Activated CD8-positive, alpha-beta memory T cell treated with anti-CD3 and anti-CD28 coated beads, Interleukin-2, amount 50 U/mL, for 1 hour (primary cell): ENCODE results near the gene SPATA2L.

ENCODE experiments used
- DNase-seq: peaks from one replicate; pipeline ENCODE4 v3.0.0-alpha.2; 2020; ENCODE audit errors: extremely low read depth

SPATA2L gene

DNA sequence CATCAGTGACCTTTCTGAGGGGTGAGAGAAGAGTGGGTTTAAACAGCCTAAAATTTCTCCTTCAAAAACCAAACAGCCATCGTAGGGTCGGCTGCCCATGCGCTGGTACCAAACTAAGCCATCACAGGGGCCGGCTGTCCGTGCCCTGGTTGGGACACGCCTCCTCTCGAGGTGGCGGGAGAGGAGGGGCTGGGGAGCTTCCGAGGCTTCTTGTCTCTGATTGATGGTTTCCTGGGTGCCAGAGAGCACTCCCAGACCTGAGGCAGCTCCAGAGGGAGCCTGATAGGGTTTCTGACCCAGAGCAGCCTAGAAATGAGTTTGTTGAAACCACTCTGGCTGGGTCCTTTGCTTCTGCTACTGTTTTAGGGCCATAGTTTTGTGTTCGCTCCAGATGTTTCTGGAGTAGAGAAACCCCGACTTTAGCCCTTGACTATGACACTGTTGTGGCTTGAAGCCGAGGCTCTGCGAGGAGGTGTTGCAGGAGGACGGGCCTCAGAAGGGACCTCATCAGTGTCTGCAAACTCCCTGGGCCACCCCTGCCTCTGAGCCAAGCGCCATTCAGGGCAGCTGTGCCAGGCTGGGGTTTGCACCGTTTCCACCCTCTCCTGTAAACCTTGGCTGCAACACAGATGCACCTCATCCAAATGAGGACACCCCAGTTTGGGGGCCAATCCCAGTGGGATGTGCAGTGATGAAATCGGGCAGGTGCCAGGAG, 26.1 kb upstream of the SPATA2L start:
- DNase-seq, result no peak

DNA sequence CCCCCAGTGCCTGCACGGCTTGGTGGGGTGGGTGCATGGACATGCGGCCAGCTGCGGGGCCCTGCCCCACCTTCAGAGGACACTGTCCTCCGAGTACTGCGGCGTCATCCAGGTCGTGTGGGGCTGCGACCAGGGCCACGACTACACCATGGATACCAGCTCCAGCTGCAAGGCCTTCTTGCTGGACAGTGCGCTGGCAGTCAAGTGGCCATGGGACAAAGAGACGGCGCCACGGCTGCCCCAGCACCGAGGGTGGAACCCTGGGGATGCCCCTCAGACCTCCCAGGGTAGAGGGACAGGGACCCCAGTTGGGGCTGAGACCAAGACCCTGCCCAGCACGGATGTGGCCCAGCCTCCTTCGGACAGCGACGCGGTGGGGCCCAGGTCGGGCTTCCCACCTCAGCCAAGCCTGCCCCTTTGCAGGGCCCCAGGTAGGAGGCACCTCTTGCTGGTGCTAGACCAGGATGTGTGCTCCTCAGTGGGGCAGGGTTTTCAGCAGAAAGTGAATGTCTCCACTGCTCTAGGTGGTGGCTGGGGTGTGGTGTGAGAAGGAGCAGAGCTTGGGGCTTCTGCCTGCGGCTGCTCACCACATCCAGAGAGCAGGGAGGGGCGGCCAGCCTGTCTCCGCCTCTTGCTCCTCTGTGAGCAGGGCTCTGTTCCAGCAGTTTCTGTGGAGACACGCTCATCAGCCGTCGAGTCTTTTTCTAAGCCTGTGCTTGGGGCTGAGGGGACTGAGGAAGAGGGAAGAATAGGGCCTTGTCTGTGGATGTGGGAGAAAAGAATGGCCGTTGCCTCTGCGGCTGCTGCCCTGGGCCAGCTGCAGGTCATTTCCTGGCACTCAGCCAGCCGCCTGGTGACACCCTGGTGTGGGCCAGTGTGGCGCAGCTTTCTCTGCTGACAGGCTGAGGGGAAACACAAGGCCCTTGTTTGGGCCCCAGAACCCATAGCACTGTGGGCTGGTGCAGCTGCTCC, 22.1 kb upstream of the SPATA2L start:
- peak; percentile 76 for DNase-seq

DNA sequence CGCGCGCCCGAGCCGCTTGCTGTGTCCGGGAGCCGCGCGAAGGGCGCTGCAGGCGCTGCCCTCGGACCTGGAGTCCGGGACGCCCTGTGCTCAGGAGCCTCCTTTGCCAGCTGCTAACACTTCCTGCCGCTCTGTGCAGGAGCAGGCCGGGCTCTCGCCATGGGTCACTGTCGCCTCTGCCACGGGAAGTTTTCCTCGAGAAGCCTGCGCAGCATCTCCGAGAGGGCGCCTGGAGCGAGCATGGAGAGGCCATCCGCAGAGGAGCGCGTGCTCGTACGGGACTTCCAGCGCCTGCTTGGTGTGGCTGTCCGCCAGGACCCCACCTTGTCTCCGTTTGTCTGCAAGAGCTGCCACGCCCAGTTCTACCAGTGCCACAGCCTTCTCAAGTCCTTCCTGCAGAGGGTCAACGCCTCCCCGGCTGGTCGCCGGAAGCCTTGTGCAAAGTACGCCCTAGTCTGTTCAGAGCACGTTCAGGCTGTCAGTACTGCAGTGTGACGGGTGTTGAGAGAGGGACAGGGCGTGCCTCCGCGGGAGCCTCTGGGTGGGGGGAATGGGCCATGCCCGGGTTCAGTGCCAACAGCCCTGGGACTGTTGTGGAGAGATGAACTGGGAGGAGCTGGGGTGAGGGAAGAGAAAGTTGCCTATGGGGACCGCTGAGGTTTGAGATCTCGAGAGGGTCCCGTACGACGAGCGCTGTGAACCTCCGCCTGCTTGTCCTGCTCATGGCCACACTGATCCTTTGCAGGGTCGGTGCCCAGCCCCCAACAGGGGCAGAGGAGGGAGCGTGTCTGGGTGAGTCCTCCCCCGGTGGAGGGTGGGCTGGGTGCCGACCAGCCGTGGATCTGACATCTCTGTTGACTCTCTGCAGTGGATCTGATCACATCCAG, 21.1 kb upstream of the SPATA2L start:
- DNase-seq, result no peak

DNA sequence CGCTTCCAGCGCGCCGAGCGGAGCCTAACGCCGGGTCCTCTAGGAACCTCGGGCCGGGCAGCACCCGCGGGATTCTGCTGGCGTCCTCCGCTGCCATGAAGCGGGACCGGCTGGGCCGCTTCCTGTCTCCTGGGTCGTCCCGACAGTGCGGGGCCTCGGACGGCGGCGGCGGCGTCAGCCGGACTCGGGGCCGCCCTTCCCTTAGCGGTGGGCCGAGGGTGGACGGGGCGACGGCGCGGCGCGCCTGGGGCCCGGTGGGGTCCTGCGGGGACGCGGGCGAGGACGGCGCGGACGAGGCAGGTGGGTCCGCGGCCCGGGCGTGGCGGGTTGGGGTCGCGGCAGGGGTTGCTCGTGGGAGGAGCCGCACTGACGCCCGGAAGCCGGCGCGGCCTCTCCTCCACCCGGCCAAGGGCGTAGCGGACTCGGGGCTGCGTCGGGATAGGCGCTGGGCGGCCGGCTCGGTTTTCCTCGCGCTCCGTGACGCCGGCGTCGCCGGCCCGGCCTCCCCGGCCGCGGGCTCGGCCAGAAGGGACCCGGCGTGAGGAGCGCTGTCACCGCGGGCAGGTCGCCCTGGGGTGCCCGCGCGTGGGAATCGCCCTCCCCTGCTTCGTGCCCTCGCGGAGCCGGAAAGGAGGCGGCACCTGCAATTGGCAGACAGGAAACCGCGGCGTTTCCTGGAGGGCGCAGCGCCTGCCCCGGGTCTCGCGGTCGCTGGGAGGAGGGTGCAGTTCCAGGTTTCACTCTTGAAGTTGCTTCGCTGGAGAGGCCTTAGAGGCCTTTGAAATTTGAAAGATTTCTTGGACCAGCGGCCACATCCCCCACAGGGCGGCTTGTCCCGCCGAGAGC, 20.3 kb upstream of the SPATA2L start:
- peak; percentile 80 for DNase-seq

DNA sequence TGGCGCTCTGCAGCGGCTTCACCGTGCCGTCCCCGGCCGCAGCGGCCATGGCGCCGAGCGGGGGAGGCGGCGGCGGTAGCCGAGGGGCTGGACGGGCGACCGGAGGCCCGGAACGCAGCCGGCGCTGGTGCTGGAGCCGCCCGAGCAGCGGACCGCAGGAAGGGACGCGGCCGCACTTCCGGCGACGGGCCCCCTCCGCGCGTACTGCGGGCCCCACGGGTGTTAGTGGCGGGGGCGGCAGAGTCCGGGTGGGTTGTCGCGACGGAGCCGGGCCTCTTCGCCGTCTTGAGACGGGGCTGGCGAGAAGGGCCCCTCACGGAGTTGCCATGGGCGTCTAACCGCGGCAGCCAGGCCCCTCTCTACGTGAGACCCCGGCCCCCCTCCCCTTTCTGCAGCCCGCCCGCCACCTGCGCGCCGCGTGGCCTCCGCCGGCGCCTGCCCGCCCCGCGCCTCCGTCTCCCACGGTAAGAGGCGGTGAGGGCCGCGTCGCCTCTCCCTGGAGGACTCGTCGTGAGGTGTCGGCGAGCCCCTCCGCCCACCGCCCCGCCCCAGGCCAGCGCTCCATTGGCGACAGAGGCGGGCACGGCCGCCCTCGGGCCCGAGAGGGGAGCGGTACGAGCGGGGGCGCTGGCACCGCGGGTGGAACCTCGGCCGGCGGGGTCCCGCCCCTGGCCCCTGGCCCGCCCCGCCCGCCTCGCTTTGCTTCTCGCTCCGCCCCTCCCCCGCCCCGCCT, 19.5 kb upstream of the SPATA2L start, which contains the start of the genes VPS9D1 and ZNF276:
Gene VPS9D1 (minus strand): TSS at position 86 of the 733 bp plus-strand sequence. CDS start 37 bp downstream, at position 49.
Gene ZNF276 (plus strand): TSS at position 725 of the 733 bp plus-strand sequence. CDS start 104 bp downstream, outside the sequence.
- DNase-seq, result peak; percentile 61

DNA sequence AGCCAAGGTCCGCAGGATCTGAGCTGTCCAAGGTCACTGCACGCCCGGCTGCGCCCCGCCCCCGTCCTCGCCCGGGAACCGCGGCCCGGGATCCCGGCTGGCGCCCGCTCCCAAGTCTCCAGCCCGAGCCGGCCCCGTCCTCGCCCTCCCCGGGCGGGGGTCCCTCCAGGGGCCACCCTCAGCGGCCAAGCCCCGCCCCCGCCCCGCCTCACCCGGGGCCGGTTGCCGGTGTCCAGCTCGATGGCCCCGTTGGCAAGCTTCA, 19.0 kb upstream of the SPATA2L start:
- DNase-seq, result no peak

DNA sequence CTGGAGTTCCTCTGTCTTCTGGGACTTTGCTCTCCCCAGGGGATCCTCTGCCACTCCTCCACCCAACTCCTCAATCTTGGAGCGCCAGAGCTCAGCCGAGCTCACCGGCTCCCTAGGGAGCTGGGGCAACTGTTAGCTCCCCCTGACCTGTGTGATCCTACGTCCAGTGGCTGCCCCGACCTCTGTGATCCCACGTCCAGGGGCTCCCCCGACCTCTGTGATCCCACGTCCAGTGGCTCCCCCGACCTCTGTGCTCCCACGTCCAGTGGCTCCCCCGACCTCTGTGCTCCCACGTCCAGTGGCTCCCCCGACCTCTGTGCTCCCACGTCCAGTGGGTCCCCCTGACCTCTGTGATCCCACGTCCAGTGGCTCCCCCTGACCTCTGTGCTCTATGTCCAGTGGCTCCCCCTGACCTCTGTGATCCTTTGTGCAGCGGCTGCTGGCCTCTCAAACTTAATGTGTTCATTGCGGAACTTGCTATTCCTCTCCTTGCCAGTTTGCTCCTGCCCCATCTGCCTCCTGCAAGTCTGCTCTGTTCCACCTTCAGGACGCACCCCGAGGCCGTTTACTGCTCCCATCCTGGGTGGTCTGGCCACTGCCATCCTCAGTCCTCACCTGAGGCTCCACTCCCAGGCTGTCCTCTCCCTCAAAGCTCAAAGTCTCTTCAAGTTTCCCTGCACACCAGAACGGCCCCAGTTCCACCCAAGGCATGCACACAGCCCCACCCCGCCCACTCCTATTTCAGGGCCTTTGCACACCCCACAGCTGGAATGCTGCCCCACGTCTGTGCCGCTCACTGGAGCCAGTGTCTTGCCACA, 16.4 kb upstream of the SPATA2L start:
- no peak for DNase-seq

DNA sequence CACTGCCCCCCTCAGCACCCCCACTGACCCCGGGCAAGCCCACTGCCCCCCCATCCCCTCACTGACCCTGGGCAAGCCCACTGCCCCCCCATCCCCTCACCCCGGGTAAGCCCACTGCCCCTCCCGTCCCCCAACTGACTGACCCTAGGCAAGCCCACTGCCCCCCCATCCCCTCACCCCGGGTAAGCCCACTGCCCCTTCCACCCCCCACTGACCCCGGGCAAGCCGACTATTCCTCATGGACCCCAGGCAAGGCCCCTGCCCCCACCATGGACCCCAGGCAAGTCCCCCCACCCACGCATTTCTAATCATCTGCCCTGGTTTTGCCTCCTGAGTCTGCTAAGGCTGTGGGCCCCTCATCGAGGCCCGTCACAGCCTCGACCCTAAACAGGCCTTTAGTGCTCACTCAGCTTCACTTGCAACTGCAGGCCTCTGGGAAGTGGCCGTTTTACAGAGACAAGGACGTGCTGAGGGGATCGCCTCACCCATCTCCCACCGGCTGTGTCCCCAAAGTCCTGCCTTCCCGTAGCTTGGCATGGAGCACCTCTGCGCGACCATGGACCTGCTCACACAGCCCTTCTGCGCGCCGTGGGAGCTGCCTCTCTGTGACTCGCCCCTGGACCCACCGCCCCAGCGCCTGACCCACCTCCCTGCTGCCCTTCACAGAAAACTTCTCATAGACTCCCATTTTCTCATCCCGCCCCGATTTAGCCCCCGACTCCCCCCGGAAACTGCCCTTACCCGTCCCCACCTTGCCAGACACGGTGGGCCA, 15.6 kb upstream of the SPATA2L start:
- no peak for DNase-seq

DNA sequence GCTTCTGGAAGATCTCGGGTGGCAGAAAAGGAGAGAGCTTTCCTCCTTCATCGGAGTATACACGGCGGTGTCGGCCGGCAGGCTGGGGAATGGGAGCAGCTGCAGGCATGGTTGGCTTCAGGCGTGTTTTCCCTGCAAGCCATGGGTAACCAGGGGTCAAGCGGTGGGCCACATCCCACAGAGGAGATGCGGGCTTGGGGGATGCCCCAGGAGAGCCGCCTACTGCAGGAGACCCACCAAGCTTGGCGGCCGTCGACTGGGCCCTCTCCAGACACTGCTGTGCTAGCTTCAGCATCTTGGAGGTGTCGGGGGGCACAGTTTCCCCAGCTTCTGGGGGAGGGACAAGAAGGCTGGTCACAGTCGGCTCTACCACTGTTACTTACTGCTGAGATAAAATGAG, 15.0 kb upstream of the SPATA2L start:
- no peak for DNase-seq

DNA sequence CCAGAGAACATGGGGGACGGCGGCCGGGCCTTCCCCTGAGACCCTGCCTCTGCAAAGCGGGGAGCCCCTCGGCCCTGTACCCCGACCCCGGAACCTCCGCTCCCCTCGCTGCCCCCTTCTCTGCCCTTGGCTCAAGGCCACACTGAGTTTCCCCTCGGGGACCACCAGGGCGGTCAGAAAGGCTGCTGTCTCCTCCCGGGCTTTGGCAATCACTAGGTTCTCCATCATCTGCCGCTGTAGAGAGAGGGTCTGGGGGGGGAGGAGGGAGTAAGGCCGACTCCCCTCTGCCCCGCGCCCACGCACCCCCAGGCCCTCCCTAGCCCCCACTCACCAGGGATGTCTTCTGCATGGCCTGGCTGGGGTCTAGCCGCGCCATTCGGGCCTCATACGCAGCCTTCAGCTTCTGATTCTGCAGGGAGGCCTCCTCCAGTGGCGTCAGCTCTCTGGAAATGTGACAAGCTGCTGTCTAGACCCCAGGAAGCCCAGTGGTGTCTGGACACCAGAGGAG, 10.8 kb upstream of the SPATA2L start:
- DNase-seq, result no peak

DNA sequence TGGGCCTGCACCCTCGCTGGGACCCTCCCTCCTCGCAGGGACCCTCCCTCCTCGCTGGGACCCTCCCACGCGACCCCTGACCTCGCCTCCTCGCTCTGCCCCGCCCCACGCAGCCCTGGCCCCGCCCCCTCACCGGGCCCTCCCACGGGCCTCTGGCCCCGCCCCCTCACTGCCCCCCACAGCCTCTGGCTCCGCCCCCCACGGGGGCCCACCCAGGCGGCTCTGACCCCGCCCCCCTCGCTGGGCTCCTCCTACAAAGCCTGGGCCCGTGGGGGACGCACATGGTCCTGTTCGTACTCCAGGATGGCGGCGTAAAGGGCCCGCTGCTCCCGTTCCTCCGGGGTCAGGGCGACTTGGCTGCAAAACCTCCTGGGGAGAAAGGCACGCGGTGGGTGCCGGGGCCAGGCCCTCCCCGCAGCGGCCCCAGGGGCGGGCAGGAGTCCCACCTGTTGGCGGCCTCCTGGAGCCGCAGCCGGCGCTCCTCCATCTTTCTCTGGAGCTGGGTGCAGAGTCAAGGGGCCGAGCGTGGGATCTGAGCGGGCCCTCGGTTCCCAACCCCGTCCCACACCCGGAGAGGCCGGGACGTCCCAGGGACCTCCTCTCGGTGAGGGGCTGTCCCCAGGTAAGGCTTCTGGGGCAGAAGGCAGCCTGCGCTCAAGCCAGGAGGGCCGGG, 10.2 kb upstream of the SPATA2L start:
- peak; percentile 35 for DNase-seq

DNA sequence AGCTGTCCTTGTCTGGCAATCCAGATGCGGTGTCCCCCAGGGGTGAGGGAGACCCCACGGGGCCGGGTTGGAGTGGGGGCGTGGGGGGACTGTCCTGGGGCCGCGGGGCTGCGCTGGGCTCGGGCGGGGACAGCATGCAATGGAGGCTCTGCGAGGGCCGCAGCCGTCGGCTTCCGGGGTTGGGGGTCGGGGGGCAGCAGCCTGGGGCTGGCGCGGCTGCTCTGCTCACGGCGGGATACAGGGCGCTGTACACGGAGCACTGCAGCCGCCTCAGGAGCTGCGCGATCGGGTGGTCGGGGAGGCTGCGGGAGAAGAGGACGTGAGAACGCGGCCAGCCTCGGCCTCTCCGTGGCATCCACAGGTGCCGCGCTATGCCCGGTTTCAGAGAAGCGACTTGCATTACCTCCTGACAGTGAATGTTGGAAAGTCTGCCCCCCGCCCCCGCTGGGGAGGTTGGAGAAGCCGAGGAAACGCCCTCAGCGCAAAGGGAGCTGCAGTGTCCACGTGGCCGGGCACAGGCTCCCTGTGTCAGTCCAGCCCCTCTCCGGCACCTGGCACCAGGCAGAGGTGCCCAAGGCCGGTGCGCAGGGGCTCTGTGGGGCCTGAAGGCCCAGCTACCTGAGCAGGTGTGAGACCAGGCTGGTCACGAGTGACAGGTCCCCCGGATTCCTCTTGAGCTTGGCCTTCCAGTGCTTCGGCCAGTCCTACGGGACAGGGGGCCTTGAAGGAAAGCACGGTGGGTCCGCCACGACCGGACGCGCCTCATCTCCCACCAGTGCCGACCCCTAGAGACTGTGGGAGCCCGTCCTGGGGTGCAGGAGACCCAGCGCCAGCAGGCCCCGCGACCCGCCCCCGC, 9.4 kb upstream of the SPATA2L start:
- DNase-seq, result no peak

DNA sequence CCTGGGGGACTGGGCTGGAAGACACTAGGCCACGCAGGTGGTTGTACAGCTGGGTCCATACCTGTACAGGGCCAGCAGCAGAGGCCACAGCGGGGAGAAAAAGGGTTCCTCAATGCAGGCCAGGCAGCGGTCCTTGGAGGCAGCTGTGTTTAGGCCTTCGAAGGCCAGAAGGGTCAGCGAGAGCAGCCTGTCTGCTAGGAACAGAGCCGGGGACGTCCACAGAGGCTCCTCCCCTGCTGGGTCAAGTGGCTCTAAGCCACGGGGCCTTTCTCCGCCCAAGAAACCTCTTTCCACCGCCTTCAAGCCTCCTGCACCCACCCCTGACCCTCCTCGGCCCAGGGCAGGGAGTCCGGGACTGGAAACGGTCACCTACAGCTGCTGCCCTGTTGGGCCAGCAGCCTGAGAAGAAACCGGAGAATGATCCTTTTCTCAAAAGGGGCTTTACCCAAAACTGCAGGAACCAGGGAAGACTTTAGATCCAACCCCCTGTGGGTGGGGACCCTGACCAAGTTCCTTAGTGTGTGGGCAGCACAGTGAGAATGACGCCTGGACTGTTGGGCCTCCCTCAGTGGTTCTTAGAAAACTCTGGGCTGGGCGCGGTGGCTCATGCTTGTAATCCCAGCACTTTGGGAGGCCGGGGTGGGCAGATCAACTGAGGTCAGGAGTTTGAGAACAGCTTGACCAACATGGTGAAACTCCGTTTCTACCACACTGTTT, 8.4 kb upstream of the SPATA2L start:
- no peak for DNase-seq

DNA sequence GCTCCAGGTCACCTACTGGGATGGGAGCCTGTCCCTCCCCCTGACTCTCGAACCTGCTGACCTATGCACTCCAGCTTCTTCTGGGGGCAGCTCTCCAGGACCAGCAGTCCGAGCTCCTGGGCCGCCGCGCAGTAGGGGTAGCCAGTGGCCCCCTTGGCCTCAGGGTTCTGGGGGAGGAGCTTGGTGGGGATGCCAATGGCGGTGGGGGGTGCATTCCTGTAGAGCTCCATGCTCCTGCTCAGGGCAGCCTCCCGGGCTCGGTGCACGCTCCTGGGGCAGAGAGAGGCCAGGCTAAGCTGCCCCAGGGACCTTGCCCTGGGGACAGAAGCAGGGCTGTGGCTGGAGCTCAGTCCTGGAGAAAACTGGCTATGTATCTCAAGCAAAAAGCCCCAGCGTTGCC, 7.7 kb upstream of the SPATA2L start:
- no peak for DNase-seq

DNA sequence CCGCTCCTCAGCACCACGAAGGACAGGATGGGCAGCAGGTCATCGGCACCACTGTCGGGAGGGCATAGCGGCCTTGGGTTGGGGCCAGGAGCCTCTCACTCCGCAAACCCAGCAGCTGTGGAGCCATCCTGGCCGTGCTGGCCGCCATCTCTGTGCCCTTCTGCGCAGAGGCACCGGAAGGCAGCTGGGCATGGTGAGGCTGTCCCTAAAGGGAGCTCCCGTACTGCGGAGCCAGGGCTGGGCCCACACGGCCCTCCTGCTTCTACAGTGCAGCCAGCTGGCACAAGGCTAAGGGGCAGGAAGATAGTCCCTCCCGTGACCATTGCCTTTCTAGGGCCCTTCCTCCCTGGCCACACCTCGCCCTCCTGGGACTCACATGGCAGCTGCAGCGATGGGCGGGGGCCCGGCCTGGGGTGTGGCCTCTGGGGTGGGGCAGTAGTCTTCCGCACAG, 7.0 kb upstream of the SPATA2L start:
- no peak for DNase-seq

DNA sequence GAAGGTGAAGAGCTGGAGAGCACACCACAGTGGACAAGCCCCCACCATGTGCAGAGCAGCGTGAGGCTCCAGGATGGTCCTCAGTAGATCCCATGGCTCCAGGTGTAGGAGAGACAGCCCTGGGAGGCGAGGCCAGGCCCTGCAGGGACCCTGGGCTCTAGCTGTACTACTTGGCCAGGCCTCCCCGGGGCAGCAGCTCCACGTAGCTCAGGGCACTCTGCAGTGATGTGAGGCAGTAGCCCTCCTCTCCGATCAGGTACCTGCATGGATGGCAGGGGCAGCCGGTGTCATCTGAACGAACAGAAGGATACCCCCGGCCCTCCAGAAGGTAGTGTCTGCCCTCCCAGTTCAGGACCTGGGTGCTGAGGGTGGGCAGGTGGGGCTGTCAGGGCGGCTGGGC, 6.2 kb upstream of the SPATA2L start:
- DNase-seq, result no peak
